ENCODE data around the gene RHBDD1. TPM values are rescaled to one million over a fixed set of nuclear protein-coding genes. Genes with fewer than 3 reads are reported as not detected.

RHBDD1 gene
- total RNA-seq, 8 experiments from 2014 or later, result 10.4 to 27.5 (median 23.4) TPM

Other genes with a start within 250 kb of the RHBDD1 start
- gene IRS1, start 36.2 kb upstream of the RHBDD1 start, total RNA-seq, result 10 to 100 TPM in 1 of 8 experiments, 1 to 10 TPM in 7; 7.1 to 47.0 (median 8.7) TPM

Measured in motor neuron (in vitro differentiated cells).